Liver (tissue), 3 donors: ENCODE measurements around the gene CARD19.

ENCODE experiments used
- FOXA1 ChIP-seq: IDR thresholded peaks from 2 replicates; pipeline ENCODE4 v1.6.1; 2016; ENCODE audit warnings: antibody characterized with exemption
- GABPA ChIP-seq, 2 donors: IDR thresholded peaks in 1 of 2; conservative IDR thresholded peaks in 1 of 2; 2 replicates each; pipeline ENCODE4 v1.6.1; 2016; ENCODE audit warnings: antibody characterized with exemption in 2 of 2, mild to moderate bottlenecking in 1 of 2, moderate library complexity in 1 of 2
- TAF1 ChIP-seq: conservative IDR thresholded peaks from 2 replicates; pipeline ENCODE4 v1.6.1; 2016; ENCODE audit warnings: antibody characterized with exemption, mild to moderate bottlenecking
- YY1 ChIP-seq: IDR thresholded peaks from 2 replicates; pipeline ENCODE4 v1.6.1; 2016; ENCODE audit warnings: antibody characterized with exemption, mild to moderate bottlenecking
- TF ChIP-seq, protein P1 (sequence below): fragments of 150-350 bp; IDR thresholded peaks from 2 replicates; pipeline ENCODE4 v1.5.1; 2017; ENCODE audit warnings: improper control_type of control experiment, low read depth, low read length; ENCODE audit not compliant: missing input control
- TF ChIP-seq, protein P2 (sequence below): IDR thresholded peaks from 2 replicates; pipeline ENCODE4 v1.6.1; 2016; ENCODE audit warnings: antibody characterized with exemption
- TF ChIP-seq, protein P3 (sequence below): IDR thresholded peaks from 2 replicates; pipeline ENCODE4 v1.6.1; 2016; ENCODE audit warnings: antibody characterized with exemption, mild to moderate bottlenecking
- donor health status: healthy.
- donor health status: healthy.

DNA sequence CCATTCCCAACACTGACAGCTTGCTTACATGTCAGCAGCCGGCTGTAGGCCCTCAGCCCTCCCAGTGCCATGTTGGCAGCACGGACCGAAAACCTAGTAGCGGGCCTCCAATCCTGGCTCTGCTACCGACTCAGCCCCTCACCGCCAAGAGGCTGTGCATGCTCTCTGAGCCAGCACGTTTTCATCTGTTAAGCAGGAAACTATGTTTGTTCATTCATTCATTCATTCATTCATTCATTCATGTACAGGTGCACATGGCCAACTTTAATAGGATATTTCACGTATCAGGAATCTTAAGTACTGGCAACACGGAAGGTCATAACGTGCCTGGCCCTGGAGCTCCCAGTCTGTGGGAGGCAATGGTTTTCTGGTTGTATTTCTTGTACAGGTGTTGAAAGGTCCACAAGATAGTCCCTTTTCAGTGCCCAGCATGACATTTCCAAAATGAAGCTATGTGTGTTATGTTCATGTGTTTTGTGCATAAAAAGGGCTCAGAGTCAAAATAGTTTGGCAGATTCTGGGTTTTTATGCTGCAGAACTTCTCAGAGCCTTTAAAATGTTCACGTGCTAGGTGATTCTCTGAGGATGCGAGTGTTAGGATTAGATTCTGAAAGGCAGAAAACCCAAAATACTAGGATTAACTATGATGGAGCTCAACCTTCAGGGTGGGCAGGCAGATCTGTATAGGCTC, 19.8 kb upstream of the CARD19 start:
- TF ChIP-seq, protein P1, sequence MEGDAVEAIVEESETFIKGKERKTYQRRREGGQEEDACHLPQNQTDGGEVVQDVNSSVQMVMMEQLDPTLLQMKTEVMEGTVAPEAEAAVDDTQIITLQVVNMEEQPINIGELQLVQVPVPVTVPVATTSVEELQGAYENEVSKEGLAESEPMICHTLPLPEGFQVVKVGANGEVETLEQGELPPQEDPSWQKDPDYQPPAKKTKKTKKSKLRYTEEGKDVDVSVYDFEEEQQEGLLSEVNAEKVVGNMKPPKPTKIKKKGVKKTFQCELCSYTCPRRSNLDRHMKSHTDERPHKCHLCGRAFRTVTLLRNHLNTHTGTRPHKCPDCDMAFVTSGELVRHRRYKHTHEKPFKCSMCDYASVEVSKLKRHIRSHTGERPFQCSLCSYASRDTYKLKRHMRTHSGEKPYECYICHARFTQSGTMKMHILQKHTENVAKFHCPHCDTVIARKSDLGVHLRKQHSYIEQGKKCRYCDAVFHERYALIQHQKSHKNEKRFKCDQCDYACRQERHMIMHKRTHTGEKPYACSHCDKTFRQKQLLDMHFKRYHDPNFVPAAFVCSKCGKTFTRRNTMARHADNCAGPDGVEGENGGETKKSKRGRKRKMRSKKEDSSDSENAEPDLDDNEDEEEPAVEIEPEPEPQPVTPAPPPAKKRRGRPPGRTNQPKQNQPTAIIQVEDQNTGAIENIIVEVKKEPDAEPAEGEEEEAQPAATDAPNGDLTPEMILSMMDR, result no peak
- no peak for TF ChIP-seq YY1
- TF ChIP-seq, protein P2, sequence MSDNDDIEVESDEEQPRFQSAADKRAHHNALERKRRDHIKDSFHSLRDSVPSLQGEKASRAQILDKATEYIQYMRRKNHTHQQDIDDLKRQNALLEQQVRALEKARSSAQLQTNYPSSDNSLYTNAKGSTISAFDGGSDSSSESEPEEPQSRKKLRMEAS, result no peak
- TF ChIP-seq GABPA (IDR thresholded peaks at IDR 0.05 in 1 of 2, conservative IDR thresholded peaks at IDR 0.05 in 1 of 2), result no peak
- TF ChIP-seq TAF1, result no peak
- no peak for TF ChIP-seq FOXA1
- TF ChIP-seq, protein P3, sequence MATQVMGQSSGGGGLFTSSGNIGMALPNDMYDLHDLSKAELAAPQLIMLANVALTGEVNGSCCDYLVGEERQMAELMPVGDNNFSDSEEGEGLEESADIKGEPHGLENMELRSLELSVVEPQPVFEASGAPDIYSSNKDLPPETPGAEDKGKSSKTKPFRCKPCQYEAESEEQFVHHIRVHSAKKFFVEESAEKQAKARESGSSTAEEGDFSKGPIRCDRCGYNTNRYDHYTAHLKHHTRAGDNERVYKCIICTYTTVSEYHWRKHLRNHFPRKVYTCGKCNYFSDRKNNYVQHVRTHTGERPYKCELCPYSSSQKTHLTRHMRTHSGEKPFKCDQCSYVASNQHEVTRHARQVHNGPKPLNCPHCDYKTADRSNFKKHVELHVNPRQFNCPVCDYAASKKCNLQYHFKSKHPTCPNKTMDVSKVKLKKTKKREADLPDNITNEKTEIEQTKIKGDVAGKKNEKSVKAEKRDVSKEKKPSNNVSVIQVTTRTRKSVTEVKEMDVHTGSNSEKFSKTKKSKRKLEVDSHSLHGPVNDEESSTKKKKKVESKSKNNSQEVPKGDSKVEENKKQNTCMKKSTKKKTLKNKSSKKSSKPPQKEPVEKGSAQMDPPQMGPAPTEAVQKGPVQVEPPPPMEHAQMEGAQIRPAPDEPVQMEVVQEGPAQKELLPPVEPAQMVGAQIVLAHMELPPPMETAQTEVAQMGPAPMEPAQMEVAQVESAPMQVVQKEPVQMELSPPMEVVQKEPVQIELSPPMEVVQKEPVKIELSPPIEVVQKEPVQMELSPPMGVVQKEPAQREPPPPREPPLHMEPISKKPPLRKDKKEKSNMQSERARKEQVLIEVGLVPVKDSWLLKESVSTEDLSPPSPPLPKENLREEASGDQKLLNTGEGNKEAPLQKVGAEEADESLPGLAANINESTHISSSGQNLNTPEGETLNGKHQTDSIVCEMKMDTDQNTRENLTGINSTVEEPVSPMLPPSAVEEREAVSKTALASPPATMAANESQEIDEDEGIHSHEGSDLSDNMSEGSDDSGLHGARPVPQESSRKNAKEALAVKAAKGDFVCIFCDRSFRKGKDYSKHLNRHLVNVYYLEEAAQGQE, result no peak
